OCI-M1 (cell line): ENCODE measurements around the gene ZNF283.
"Not testable (repeated sequence)": the region's sequence is repeated elsewhere in the genome, so short reads cannot be mapped to it uniquely, and the experiment has no call there.

Source experiments
- DNase-seq: peaks from one replicate; lab custom pipeline; 2025; lab: John Stamatoyannopoulos, UW

The ZNF283 gene

GRCh38 chr19:43848821-43849220 lies 21.7 kb downstream of the ZNF283 start:
- no peak for DNase-seq

- no peak for DNase-seq
These were observed 31.1 kb downstream of the ZNF283 start for GRCh38 chr19:43858174-43858573.

- DNase-seq = not testable (repeated sequence)
These were observed 39.8 kb downstream of the ZNF283 start for GRCh38 chr19:43866923-43867322.

GRCh38 chr19:43872547-43873336 lies 45.6 kb downstream of the ZNF283 start:
- peak; percentile 24 for DNase-seq

- no peak for DNase-seq
These were observed 53.4 kb downstream of the ZNF283 start for GRCh38 chr19:43880483-43880882.

- no peak for DNase-seq
These were observed 56.7 kb downstream of the ZNF283 start, which contains the start of gene ZNF404 for GRCh38 chr19:43883864-43884263. Gene ZNF404, minus strand, starts transcription at chr19:43883964.

- DNase-seq = no peak
These were observed 68.7 kb downstream of the ZNF283 start for GRCh38 chr19:43895727-43896308.
